SJCRH30 (cell line): Measurements from ENCODE around the gene MAPKAP1. TPM values are rescaled to one million over a fixed set of nuclear protein-coding genes. Genes with fewer than 3 reads are reported as not detected.
A peak's percentile ranks its signal among the peaks of the same experiment; 100 is the strongest.

Experiments
- DNase-seq, 2 experiments: peaks; one replicate each; pipeline ENCODE4 v3.0.0-alpha.2; 2015 to 2020
- H3K27ac ChIP-seq: fragments of 250-450 bp; sonication (Bioruptor Pico); 2 replicates; pipeline ENCODE4 v1.5.1; 2020; ENCODE audit warnings: mild to moderate bottlenecking, moderate library complexity
- H3K27me3 ChIP-seq: fragments of 250-450 bp; sonication (Bioruptor Pico); 2 replicates; pipeline ENCODE4 v1.5.1; 2020; ENCODE audit warnings: mild to moderate bottlenecking, moderate library complexity
- H3K36me3 ChIP-seq: fragments of 250-450 bp; sonication (Bioruptor Pico); 2 replicates; pipeline ENCODE4 v1.5.1; 2020; ENCODE audit warnings: mild to moderate bottlenecking, moderate library complexity
- H3K4me1 ChIP-seq: fragments of 250-450 bp; sonication (Bioruptor Pico); 2 replicates; pipeline ENCODE4 v1.5.1; 2020; ENCODE audit warnings: mild to moderate bottlenecking, moderate library complexity
- H3K4me3 ChIP-seq: fragments of 250-450 bp; sonication (Bioruptor Pico); 2 replicates; pipeline ENCODE4 v1.5.1; 2020; ENCODE audit warnings: mild to moderate bottlenecking, moderate library complexity
- H3K9me3 ChIP-seq: fragments of 250-450 bp; sonication (Bioruptor Pico); replicated peaks from 2 replicates; pipeline ENCODE4 v1.5.1; 2020; ENCODE audit warnings: mild to moderate bottlenecking, moderate library complexity
- total RNA-seq: library from RNA; depleted of rRNA; stranded (reverse); fragments of >200 nt; shearing (Covaris generic); gene quantifications from 2 replicates; pipeline ENCODE4 v1.2.3, GENCODE V29; 2014

MAPKAP1 gene
- total RNA-seq, 1 experiment from 2014 or later = 109 TPM

- H3K4me3 ChIP-seq = no peak overlapping the region
Observed at GRCh38 chr9:125650271-125650737, 56.7 kb downstream of the MAPKAP1 start.

GRCh38 chr9:125649826-125650225 is 57.2 kb downstream of the MAPKAP1 start:
- H3K27ac ChIP-seq = no peak overlapping the region
- DNase-seq = no peak
- no peaks in the 10 kb centered on the region; the same call in none of the 2 replicates for H3K4me1 ChIP-seq
- H3K9me3 ChIP-seq = no peaks in the 10 kb centered on the region
- H3K27me3 ChIP-seq = no peaks in the 10 kb centered on the region
- peaks cover 15% of the 10 kb centered on the region for H3K36me3 ChIP-seq
- no peak overlapping the region for H3K4me3 ChIP-seq

More at GRCh38 chr9:125650271-125650737, 56.7 kb downstream of the MAPKAP1 start:
- no peaks in the 10 kb centered on the region for H3K9me3 ChIP-seq
- H3K36me3 ChIP-seq = peaks cover 15% of the 10 kb centered on the region
- H3K27me3 ChIP-seq = no peaks in the 10 kb centered on the region
- no peaks in the 10 kb centered on the region; the same call in none of the 2 replicates for H3K4me1 ChIP-seq
- DNase-seq = no peak
- H3K27ac ChIP-seq = no peak overlapping the region

GRCh38 chr9:125649315-125649714 is 57.7 kb downstream of the MAPKAP1 start:
- Histone ChIP-seq H3K36me3 (peaks cover 15% of the 10 kb centered on the region), H3K9me3 (no peaks in the 10 kb centered on the region), H3K27me3 (no peaks in the 10 kb centered on the region), H3K4me3 (no peak overlapping the region), H3K4me1 (no peaks in the 10 kb centered on the region; the same call in none of the 2 replicates), H3K27ac (no peak overlapping the region)
- no peak for DNase-seq

GRCh38 chr9:125648294-125648693 is 58.7 kb downstream of the MAPKAP1 start:
- Histone ChIP-seq H3K4me3 (no peak overlapping the region), H3K27ac (no peak overlapping the region)

GRCh38 chr9:125646621-125647100 is 60.3 kb downstream of the MAPKAP1 start:
- Histone ChIP-seq H3K27me3 (no peaks in the 10 kb centered on the region), H3K27ac (no peak overlapping the region), H3K9me3 (no peaks in the 10 kb centered on the region), H3K36me3 (peaks cover 8% of the 10 kb centered on the region; the same call in 1 of the 2 replicates), H3K4me3 (no peak overlapping the region), H3K4me1 (no peaks in the 10 kb centered on the region; the same call in none of the 2 replicates)
- no peak for DNase-seq

More at GRCh38 chr9:125648294-125648693, 58.7 kb downstream of the MAPKAP1 start:
- no peak for DNase-seq
- Histone ChIP-seq H3K27me3 (no peaks in the 10 kb centered on the region), H3K9me3 (no peaks in the 10 kb centered on the region), H3K4me1 (no peaks in the 10 kb centered on the region; the same call in none of the 2 replicates), H3K36me3 (peaks cover 14% of the 10 kb centered on the region)

- no peak for DNase-seq
- Histone ChIP-seq H3K9me3 (no peaks in the 10 kb centered on the region), H3K27ac (no peak overlapping the region), H3K4me3 (no peak overlapping the region), H3K36me3 (peaks cover 8% of the 10 kb centered on the region; the same call in 1 of the 2 replicates), H3K4me1 (no peaks in the 10 kb centered on the region; the same call in none of the 2 replicates), H3K27me3 (no peaks in the 10 kb centered on the region)
Observed at GRCh38 chr9:125646217-125646616, 60.8 kb downstream of the MAPKAP1 start.

GRCh38 chr9:125644819-125645507 is 62.0 kb downstream of the MAPKAP1 start:
- Histone ChIP-seq H3K4me1 (no peaks in the 10 kb centered on the region; the same call in 1 of the 2 replicates), H3K27ac (no peak overlapping the region), H3K27me3 (no peaks in the 10 kb centered on the region), H3K9me3 (no peaks in the 10 kb centered on the region), H3K36me3 (no peaks in the 10 kb centered on the region; the same call in 1 of the 2 replicates), H3K4me3 (no peak overlapping the region)
- no peak for DNase-seq

GRCh38 chr9:125642311-125642710 is 64.7 kb downstream of the MAPKAP1 start:
- no peaks in the 10 kb centered on the region for H3K27me3 ChIP-seq
- H3K36me3 ChIP-seq = no peaks in the 10 kb centered on the region
- H3K27ac ChIP-seq = no peak overlapping the region
- H3K4me3 ChIP-seq = no peak overlapping the region
- no peak for DNase-seq
- H3K4me1 ChIP-seq = no peaks in the 10 kb centered on the region
- no peaks in the 10 kb centered on the region for H3K9me3 ChIP-seq

- no peak overlapping the region for H3K27ac ChIP-seq
- DNase-seq = no peak
- H3K4me1 ChIP-seq = peaks cover 12% of the 10 kb centered on the region
- no peak overlapping the region for H3K4me3 ChIP-seq
- no peaks in the 10 kb centered on the region for H3K9me3 ChIP-seq
- H3K27me3 ChIP-seq = no peaks in the 10 kb centered on the region
- no peaks in the 10 kb centered on the region for H3K36me3 ChIP-seq
Observed at GRCh38 chr9:125639057-125639456, 68.0 kb downstream of the MAPKAP1 start.

- Histone ChIP-seq H3K9me3 (no peaks in the 10 kb centered on the region), H3K4me3 (no peak overlapping the region), H3K27ac (no peak overlapping the region), H3K36me3 (no peaks in the 10 kb centered on the region), H3K27me3 (no peaks in the 10 kb centered on the region), H3K4me1 (peaks cover 12% of the 10 kb centered on the region)
- DNase-seq = no peak
Observed at GRCh38 chr9:125638239-125639045, 68.6 kb downstream of the MAPKAP1 start.

GRCh38 chr9:125637241-125637640 is 69.8 kb downstream of the MAPKAP1 start:
- Histone ChIP-seq H3K36me3 (no peaks in the 10 kb centered on the region), H3K27me3 (no peaks in the 10 kb centered on the region), H3K4me3 (no peak overlapping the region), H3K4me1 (peaks cover 12% of the 10 kb centered on the region), H3K9me3 (no peaks in the 10 kb centered on the region), H3K27ac (no peak overlapping the region)
- no peak for DNase-seq

GRCh38 chr9:125635888-125636287 is 71.1 kb downstream of the MAPKAP1 start:
- H3K4me3 ChIP-seq = no peak overlapping the region
- peak; percentile 73 to 85 for DNase-seq
- no peaks in the 10 kb centered on the region for H3K27me3 ChIP-seq
- no peak overlapping the region for H3K27ac ChIP-seq
- H3K4me1 ChIP-seq = peaks cover 12% of the 10 kb centered on the region
- H3K9me3 ChIP-seq = no peaks in the 10 kb centered on the region
- no peaks in the 10 kb centered on the region for H3K36me3 ChIP-seq

GRCh38 chr9:125634040-125634717 is 72.8 kb downstream of the MAPKAP1 start:
- DNase-seq = no peak
- peaks cover 12% of the 10 kb centered on the region for H3K4me1 ChIP-seq

GRCh38 chr9:125633116-125633745 is 73.8 kb downstream of the MAPKAP1 start:
- Histone ChIP-seq H3K27ac (no peak overlapping the region), H3K4me1 (peaks cover 12% of the 10 kb centered on the region)
- no peak for DNase-seq

More at GRCh38 chr9:125634040-125634717, 72.8 kb downstream of the MAPKAP1 start:
- Histone ChIP-seq H3K27me3 (no peaks in the 10 kb centered on the region), H3K4me3 (no peak overlapping the region), H3K9me3 (no peaks in the 10 kb centered on the region), H3K36me3 (no peaks in the 10 kb centered on the region), H3K27ac (no peak overlapping the region)

More at GRCh38 chr9:125633116-125633745, 73.8 kb downstream of the MAPKAP1 start:
- Histone ChIP-seq H3K4me3 (no peak overlapping the region), H3K9me3 (no peaks in the 10 kb centered on the region), H3K27me3 (no peaks in the 10 kb centered on the region), H3K36me3 (no peaks in the 10 kb centered on the region)
